ENCODE data around the gene DCTD. TPM values are rescaled to one million over a fixed set of nuclear protein-coding genes. Genes with fewer than 3 reads are reported as not detected.

The DCTD gene
- total RNA-seq, 2 donors from 2014 or later, result 50.5 to 62.2 TPM

DNA sequence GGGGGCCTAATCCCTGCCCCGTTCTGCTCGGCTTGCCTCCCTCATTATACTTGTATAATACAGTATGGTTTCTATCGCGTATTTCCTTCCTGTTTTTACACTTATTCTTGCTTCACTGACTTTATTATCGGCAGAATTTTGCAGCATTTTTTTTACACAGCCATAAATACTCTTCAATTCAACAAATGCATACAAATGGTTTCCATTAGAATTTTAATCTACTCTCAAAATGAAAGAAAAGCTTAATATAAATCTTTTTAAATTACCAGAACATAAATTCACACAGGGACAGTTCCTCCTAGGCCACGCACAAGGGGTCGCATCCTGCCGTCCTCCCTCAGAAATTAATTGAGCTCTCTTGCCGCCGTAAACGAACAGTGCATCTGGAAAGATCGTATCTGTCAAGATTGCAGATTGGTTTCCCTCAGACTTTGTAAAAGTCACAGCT lies 42.9 kb downstream of the DCTD start:
- Histone ChIP-seq H3K36me3 (peaks cover 8% of the 10 kb centered on the region), H3K27me3 (replicated peaks; ENCODE audit: insufficient read depth) (no peaks in the 10 kb centered on the region), H3K4me1 (ENCODE audit: control insufficient read depth in 1 of 2, low read depth in 2 of 2) (no peaks in the 10 kb centered on the region), H3K9me3 (no peaks in the 10 kb centered on the region), H3K27ac (no peak overlapping the region), H3K4me3 (no peak overlapping the region)
- no peak for ATAC-seq (ENCODE audit: insufficient number of reproducible peaks, low FRiP score, low read depth)
- TF ChIP-seq, protein P1, sequence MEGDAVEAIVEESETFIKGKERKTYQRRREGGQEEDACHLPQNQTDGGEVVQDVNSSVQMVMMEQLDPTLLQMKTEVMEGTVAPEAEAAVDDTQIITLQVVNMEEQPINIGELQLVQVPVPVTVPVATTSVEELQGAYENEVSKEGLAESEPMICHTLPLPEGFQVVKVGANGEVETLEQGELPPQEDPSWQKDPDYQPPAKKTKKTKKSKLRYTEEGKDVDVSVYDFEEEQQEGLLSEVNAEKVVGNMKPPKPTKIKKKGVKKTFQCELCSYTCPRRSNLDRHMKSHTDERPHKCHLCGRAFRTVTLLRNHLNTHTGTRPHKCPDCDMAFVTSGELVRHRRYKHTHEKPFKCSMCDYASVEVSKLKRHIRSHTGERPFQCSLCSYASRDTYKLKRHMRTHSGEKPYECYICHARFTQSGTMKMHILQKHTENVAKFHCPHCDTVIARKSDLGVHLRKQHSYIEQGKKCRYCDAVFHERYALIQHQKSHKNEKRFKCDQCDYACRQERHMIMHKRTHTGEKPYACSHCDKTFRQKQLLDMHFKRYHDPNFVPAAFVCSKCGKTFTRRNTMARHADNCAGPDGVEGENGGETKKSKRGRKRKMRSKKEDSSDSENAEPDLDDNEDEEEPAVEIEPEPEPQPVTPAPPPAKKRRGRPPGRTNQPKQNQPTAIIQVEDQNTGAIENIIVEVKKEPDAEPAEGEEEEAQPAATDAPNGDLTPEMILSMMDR (IDR thresholded peaks at IDR 0.05), result no peak
- DNase-seq (ENCODE audit: low spot score), result no peak

- Histone ChIP-seq H3K4me3 (no peak overlapping the region), H3K36me3 (peaks cover 8% of the 10 kb centered on the region), H3K9me3 (no peaks in the 10 kb centered on the region), H3K27ac (no peak overlapping the region), H3K4me1 (ENCODE audit: control insufficient read depth in 1 of 2, low read depth in 2 of 2) (no peaks in the 10 kb centered on the region), H3K27me3 (replicated peaks; ENCODE audit: insufficient read depth) (no peaks in the 10 kb centered on the region)
- no peak for ATAC-seq (ENCODE audit: insufficient number of reproducible peaks, low FRiP score, low read depth)
- TF ChIP-seq, protein P1 (IDR thresholded peaks at IDR 0.05), result no peak
- no peak for DNase-seq (ENCODE audit: low spot score)
Observed at GRCh38 chr4:182873726-182874125, 43.5 kb downstream of the DCTD start.

GRCh38 chr4:182873289-182873688 lies 43.9 kb downstream of the DCTD start:
- H3K4me1 ChIP-seq (ENCODE audit: control insufficient read depth in 1 of 2, low read depth in 2 of 2), result no peaks in the 10 kb centered on the region
- no peaks in the 10 kb centered on the region for H3K27me3 ChIP-seq (replicated peaks; ENCODE audit: insufficient read depth)
- TF ChIP-seq, protein P1 (IDR thresholded peaks at IDR 0.05), result no peak
- ATAC-seq (ENCODE audit: insufficient number of reproducible peaks, low FRiP score, low read depth) (no peak), DNase-seq (ENCODE audit: low spot score) (no peak)
- H3K27ac ChIP-seq, result no peak overlapping the region
- no peak overlapping the region for H3K4me3 ChIP-seq
- H3K9me3 ChIP-seq, result no peaks in the 10 kb centered on the region
- peaks cover 8% of the 10 kb centered on the region for H3K36me3 ChIP-seq

DNA sequence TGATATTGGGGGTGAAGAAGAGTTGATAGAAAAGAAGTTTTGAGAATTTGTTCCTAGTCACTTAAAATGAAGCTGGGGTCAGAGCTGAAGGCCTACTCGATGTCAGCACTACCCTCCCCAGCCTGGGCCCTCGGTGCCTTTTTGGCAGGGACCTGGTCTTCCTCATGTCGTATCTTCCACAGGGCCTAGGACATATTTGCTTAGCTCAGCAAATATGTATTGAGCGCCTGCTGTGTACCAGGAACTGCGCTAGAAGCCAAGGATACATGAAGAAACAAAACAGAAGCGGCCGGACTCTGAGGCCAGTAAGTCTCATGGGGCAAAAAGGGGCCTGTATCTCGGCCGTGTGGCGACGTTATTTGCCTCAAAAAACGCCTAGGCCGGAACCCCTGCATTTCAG lies 44.3 kb downstream of the DCTD start:
- no peaks in the 10 kb centered on the region for H3K27me3 ChIP-seq (replicated peaks; ENCODE audit: insufficient read depth)
- DNase-seq (ENCODE audit: low spot score) (no peak), ATAC-seq (ENCODE audit: insufficient number of reproducible peaks, low FRiP score, low read depth) (no peak)
- peaks cover 8% of the 10 kb centered on the region for H3K36me3 ChIP-seq
- H3K27ac ChIP-seq, result no peak overlapping the region
- H3K4me3 ChIP-seq, result no peak overlapping the region
- TF ChIP-seq, protein P1 (IDR thresholded peaks at IDR 0.05), result no peak
- no peaks in the 10 kb centered on the region for H3K9me3 ChIP-seq
- no peaks in the 10 kb centered on the region for H3K4me1 ChIP-seq (ENCODE audit: control insufficient read depth in 1 of 2, low read depth in 2 of 2)

GRCh38 chr4:182871616-182872015 lies 45.6 kb downstream of the DCTD start:
- TF ChIP-seq, protein P1 (IDR thresholded peaks at IDR 0.05), result no peak
- no peak for ATAC-seq (ENCODE audit: insufficient number of reproducible peaks, low FRiP score, low read depth)
- no peak for DNase-seq (ENCODE audit: low spot score)
- no peak overlapping the region for H3K4me3 ChIP-seq
- peaks cover 8% of the 10 kb centered on the region for H3K36me3 ChIP-seq
- H3K27ac ChIP-seq, result no peak overlapping the region
- no peaks in the 10 kb centered on the region for H3K9me3 ChIP-seq
- no peaks in the 10 kb centered on the region for H3K27me3 ChIP-seq (replicated peaks; ENCODE audit: insufficient read depth)
- H3K4me1 ChIP-seq (ENCODE audit: control insufficient read depth in 1 of 2, low read depth in 2 of 2), result no peaks in the 10 kb centered on the region

Measured in thoracic aorta (tissue), 2 donors.